Stimulated activated CD8-positive, alpha-beta memory T cell treated with anti-CD3 and anti-CD28 coated beads, Interleukin-4, amount 100 ng/mL, for 24 hours (primary cell): ENCODE results near the gene MTFP1.
"Not testable (repeated sequence)": the region's sequence is repeated elsewhere in the genome, so short reads cannot be mapped to it uniquely, and the experiment has no call there.

Experiments
- DNase-seq: peaks from one replicate; pipeline ENCODE4 v3.0.0-alpha.2; 2020; ENCODE audit warnings: low read depth

MTFP1 gene

DNA sequence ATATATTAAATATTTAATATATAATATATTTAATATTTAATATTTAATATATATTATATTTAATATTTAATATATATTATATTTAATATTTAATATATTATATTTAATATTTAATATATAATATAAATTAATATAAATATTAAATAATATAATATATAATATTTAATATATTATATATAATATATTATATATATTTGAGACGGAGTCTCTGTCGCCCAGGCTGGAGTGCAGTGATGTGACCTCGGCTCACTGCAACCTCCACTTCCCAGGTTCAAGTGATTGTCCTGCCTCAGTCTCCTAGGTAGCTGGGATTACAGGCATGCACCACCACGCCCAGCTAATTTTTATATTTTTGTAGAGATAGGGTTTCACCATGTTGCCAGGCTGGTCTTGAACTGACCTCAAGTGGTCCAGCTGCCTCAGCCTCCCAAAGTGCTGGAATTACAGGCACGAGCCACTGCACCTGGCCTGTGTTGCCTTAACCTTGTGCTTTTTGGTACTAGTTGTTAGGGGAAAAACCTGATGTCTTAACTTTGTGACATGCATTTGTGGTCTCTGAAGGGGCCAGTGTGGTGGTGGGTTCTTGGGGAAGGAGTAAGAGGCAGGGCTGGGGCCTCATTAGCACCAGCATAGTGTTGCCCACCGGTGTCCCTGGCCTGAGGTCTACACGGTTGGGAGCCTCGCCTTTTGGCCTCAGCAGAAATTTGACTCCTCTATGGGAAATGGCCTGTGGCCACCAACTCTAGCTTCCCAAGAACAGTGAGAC lies 29.7 kb downstream of the MTFP1 start:
- DNase-seq: no peak

DNA sequence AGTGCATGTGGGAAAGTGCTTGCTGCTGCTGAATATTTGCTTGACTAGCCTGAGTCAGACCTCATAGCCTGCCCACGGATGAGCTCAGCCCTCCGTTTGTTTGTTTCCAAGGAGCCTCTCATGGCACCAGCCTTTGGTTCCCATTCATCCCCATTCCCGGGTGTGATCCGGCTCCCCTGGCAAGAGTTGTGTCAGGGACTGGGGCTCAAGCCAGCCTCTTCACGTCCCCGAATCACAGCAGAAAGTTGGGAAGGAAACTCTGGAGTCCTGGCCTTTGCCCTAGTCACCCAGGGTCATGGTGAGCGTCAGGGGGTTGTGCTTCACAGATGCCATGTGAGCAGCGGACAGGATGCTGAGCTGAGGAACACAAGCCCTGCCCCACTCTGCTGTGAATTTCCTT lies 32.4 kb downstream of the MTFP1 start:
- DNase-seq: no peak

DNA sequence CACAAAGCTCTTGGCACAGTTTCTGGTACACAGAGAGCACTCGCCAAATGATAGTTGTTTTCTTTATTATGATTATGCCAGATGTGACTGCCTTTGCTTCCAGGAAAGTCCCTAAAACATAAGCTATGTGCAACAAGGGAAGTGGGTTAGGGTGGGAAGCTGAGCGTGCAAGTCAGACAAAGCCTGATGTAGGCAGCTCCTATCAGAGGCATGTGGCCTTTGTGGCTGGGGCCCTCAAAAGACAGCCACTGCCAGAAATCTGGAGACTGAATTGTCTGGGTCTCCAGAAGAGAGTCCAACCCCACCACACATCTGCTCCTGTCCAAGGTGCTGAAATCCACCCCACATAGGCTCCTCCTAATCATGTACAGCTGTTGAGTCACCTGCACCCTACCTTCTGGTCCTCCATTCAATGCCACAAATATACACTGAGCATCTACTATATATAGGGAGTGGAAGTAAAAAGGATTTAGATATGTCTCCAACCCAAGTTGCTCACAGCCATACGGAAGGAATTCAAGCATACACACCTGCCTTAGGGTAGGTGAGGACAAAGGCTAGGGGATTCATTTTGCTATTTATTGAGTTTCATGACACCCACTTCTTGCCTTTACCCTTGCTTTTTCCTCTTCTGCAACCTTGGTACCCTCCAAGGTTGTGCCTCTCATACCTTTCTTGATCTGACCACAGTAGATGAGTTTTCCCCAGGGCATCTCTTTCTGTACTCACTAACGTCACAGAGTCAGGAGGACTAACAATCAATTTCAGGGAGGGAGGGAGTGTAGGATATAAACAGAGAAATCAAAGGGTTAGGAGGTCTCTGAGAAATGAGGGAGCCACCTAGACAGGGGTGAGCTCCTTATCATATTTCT lies 33.8 kb downstream of the MTFP1 start:
- no peak for DNase-seq

DNA sequence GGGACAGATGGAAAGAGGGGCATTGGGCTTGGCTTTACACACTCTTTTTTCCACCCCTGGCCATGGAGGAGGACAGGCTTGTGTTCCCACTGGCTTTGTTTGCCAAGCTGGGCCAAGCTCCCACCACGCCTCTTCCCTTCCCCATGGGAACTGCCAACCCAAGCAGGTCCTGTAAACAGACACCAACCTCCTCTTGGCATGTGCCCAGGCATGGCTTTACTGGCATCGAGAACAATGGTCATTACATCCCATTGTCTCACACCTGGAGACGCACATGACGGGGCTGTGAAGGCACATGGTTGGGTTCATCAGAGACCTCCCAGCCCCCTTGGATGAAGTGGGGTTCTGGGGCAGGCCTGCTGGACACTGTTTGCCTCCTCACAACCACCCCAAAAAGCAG lies 34.6 kb downstream of the MTFP1 start:
- no peak for DNase-seq

DNA sequence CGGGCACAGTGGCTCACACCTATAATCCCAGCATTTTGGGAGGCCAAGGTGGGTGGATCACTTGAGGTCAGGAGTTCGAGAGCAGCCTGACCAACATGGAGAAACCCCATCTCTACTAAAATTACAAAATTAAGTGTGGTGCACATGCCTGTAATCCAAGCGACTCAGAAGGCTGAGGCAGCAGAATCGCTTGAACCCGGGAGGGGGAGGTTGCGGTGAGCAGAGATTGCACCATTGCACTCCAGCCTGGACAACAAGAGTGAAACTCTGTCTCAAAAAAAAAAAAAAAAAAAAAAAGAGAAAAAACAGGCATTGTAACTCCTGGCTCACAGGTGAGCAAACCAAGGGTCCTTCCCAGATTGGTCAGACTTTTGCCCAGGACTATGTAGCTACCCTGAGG lies 35.0 kb downstream of the MTFP1 start:
- not testable (repeated sequence) for DNase-seq

DNA sequence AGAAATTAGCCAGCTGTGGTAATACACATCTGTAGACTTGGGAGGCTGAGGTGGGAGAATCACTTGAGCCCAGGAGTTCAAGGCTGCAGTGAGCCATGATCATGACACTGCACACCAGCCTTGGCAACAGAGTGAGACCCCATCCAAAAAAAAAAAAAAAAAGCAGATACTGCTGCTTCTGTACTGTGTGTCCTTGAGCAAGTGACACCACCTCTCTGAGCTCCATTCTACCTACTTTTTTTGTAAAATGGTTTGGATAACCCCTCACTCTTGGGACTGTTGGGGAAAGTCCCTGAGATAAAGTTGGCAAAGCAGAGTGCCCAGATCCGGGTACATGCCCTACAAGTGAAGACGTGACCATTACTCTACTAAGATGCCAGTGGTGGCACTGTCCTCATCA lies 43.6 kb downstream of the MTFP1 start:
- DNase-seq: no peak

DNA sequence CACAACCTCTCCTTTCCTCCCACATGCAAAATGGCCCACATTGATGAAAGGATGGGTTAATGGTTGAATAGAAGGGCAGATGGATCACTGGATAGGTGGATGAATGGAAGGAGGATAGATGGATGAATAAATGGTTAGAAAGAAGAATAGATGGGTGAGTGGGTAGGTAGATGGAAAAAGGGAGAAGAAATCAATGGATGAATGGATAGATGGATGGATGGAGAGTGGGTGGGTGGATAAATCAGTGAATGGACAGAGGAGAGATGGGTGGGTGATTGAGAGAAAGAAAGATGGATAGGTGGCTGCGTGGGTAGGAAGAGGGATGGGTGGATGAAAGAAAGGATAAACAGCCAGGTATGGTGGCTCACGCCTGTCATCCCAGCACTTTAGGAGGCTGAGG lies 45.1 kb downstream of the MTFP1 start:
- no peak for DNase-seq

DNA sequence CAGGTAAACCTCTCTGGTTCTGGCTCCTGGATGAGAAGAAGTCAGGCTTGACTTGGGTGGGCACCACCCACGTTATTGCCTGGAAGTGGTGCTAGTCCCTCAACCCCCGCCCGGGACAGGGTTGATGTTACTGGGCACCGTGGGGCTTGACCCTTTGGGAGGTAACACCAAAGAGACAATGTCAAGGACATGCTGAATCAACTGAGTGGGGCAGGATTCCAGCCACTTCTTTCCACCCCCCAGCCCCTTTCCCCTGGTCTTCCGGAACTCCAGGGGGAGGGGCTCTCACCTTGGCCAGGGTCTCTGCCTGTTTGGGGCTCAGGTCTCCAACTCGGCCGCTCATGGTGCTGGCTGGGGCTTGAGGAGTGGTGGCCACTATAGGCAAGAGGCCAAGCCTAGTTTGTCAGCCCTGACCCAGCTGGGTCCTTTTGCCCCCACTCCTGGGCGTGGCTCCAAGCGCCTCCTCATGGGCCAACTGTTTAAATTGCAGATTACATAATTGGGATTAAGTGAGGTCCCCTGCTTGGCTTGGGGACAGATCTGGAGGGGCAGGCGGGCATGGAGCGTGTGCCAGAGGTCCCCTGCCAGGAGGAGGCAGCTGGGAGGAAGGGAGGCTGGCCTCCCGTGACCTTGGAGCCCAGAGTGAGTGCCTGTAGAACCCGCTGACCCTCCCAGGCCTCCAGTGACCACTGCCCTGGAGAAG lies 46.2 kb downstream of the MTFP1 start, which contains the start of gene SEC14L3:
TSS of gene SEC14L3 (minus strand) at position 402 of the 703 bp plus-strand sequence. CDS start at position 343, 59 bp downstream.
- DNase-seq: no peak

DNA sequence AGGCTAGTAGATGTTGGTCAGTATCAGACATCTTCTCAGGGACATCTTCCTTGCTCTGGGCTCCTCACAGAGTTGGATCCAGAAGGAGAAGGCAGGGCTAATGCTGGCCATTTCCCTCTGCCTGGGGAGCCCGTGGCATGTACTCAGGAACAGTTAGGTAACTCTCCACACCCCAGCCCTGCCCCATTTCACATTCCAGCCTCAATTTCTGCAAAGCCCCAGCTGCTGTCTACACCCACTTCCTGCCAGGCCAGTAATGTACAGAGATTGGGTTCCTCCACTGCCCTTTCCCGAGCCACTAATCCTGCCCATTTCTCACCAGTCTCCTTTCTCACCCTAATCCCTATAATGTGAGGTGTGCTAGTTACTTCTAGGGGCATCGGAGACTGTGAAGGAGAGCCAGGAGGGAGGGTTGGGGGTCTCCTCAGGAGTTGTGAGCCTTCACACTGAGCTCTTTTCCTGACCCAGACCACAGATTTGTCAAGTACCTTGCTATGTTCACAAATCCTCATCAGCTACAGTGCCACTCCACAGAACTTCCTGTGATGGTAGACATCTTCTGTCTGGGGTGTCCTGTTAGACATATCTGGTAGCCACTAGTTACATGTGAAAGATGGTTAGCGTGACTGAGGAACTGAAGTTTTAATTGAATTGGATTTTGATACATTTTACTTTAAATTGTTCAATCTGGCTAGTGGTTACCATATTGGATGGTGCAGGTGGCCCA lies 47.6 kb downstream of the MTFP1 start:
- DNase-seq: no peak

DNA sequence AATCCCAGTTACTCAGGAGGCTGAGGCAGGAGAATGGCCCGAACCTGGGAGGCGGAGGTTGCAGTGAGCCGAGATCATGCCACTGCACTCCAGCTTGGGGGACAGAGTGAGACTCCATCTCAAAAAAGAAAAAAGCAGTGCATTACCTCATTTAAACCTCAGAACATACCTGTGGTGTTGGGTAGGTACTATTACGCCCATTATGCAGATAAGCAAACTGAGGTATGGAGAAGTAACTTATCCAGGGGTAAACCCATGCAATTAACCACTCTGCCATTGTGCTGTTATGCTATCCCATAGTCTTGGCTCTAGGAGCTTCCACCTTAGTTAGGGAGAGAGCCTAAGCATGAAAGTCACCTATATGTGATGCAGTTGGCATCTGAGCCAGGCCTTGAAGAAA lies 48.6 kb downstream of the MTFP1 start:
- DNase-seq: no peak

DNA sequence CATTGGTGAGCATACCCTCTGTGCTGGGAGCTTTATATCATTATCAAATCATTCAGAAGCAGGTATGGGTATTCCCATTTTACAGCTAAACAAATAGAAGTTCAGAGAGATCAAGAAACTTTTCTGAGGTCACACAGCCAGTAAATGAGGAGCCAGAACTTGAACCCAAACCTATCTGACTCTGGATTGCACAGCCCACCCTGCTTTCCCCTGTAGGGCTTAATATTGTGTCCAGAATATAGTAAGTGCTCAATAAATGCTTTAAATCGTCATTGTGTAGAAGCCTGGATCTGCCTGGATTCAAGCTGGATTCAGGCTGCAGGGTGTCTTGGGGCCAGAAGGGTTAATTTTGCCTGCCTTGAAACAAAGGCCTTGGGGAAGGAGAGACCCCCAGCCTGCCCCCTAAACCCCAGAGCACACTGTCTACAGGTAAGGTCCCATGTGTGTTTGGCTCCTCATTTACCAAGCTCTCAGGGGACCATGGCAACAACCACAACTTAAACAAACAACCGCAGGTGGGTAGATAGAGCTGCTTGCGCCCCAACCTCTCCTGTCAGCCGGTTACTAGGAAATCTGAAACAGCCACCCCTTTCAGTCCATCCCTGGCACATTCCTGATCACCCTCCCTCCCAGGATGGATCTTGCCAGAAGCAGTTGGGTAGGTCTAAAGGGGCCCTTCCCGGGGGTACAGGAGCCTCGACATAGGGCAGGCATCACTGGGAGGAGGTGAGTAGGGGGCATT lies 49.3 kb downstream of the MTFP1 start:
- no peak for DNase-seq
